SW 1271 (cell line): ENCODE results near the gene RFTN1.
"Not testable (repeated sequence)": the region's sequence is repeated elsewhere in the genome, so short reads cannot be mapped to it uniquely, and the experiment has no call there.

Experiments used
- DNase-seq, 2 experiments: peaks; one replicate each; lab custom pipeline; 2025; lab: John Stamatoyannopoulos, UW

The RFTN1 gene

GRCh38 chr3:16326724-16327349 is 186.7 kb downstream of the RFTN1 start:
- no peak for DNase-seq

- DNase-seq = no peak
These were observed 187.6 kb downstream of the RFTN1 start for GRCh38 chr3:16325850-16326249.

- no peak for DNase-seq
These were observed 189.8 kb downstream of the RFTN1 start for GRCh38 chr3:16323737-16324136.

GRCh38 chr3:16322189-16322588 is 191.3 kb downstream of the RFTN1 start:
- no peak for DNase-seq

- DNase-seq = no peak
These were observed 192.8 kb downstream of the RFTN1 start for GRCh38 chr3:16320711-16321110.

GRCh38 chr3:16319723-16320122 is 193.8 kb downstream of the RFTN1 start:
- no peak for DNase-seq

GRCh38 chr3:16319307-16319706 is 194.2 kb downstream of the RFTN1 start:
- peak in 1 of 2 experiments; percentile 14 for DNase-seq

- DNase-seq = no peak
These were observed 195.3 kb downstream of the RFTN1 start for GRCh38 chr3:16318176-16318575.

GRCh38 chr3:16317561-16317945 is 195.9 kb downstream of the RFTN1 start:
- no peak for DNase-seq

- no peak for DNase-seq
These were observed 196.5 kb downstream of the RFTN1 start for GRCh38 chr3:16316847-16317560.

GRCh38 chr3:16316396-16316795 is 197.1 kb downstream of the RFTN1 start:
- no peak for DNase-seq

GRCh38 chr3:16315623-16316022 is 197.9 kb downstream of the RFTN1 start:
- no peak for DNase-seq

GRCh38 chr3:16313886-16314645 is 199.4 kb downstream of the RFTN1 start:
- no peak for DNase-seq

GRCh38 chr3:16311960-16312451 is 201.5 kb downstream of the RFTN1 start:
- DNase-seq = no peak

- not testable (repeated sequence) for DNase-seq
These were observed 203.0 kb downstream of the RFTN1 start for GRCh38 chr3:16310486-16310885.

GRCh38 chr3:16309558-16309957 is 203.9 kb downstream of the RFTN1 start:
- DNase-seq = peak in 1 of 2 experiments; percentile 78

- DNase-seq = no peak
These were observed 204.8 kb downstream of the RFTN1 start for GRCh38 chr3:16308727-16309126.

GRCh38 chr3:16307832-16308531 is 205.5 kb downstream of the RFTN1 start:
- DNase-seq = no peak

- no peak for DNase-seq
These were observed 208.4 kb downstream of the RFTN1 start for GRCh38 chr3:16305111-16305541.

- no peak for DNase-seq
These were observed 209.2 kb downstream of the RFTN1 start for GRCh38 chr3:16304061-16305010.

- DNase-seq = no peak
These were observed 210.4 kb downstream of the RFTN1 start for GRCh38 chr3:16303037-16303575.
